ENCODE data around the gene NUP188.

Gene NUP188

GRCh38 chr9:128899566-128900322 lies 47.8 kb upstream of the NUP188 start:
- Histone ChIP-seq H3K27ac (replicated peaks) (peak overlapping the region; percentile 53), H3K4me3 (replicated peaks; ENCODE audit: insufficient read depth, low read length) (no peak overlapping the region), H3K27me3 (ENCODE audit: insufficient read depth, poor library complexity, severe bottlenecking) (no peaks in the 10 kb centered on the region)
- DNase-seq (ENCODE audit: low read depth in 1 of 2, low spot score in 1 of 2), result peak in 1 of 2 experiments; percentile 68
- TF ChIP-seq GABPA (IDR thresholded peaks at IDR 0.05; ENCODE audit: low read depth) (no peak), CTCF (IDR thresholded peaks at IDR 0.05; ENCODE audit: insufficient read depth, low read length) (no peak), SPI1 (IDR thresholded peaks at IDR 0.05; ENCODE audit: borderline replicate concordance, low read depth) (peak; percentile 95)

- Histone ChIP-seq H3K4me3 (replicated peaks; ENCODE audit: insufficient read depth, low read length) (no peak overlapping the region), H3K27me3 (ENCODE audit: insufficient read depth, poor library complexity, severe bottlenecking) (no peaks in the 10 kb centered on the region), H3K27ac (replicated peaks) (no peak overlapping the region; the same call in 1 of the 2 replicates)
- no peak for DNase-seq (ENCODE audit: low read depth in 1 of 2, low spot score in 1 of 2)
- TF ChIP-seq SPI1 (IDR thresholded peaks at IDR 0.05; ENCODE audit: borderline replicate concordance, low read depth) (no peak), REST (IDR thresholded peaks at IDR 0.05; ENCODE audit: insufficient replicate concordance, low read depth) (no peak), CTCF (IDR thresholded peaks at IDR 0.05; ENCODE audit: insufficient read depth, low read length) (no peak), GABPA (IDR thresholded peaks at IDR 0.05; ENCODE audit: low read depth) (no peak), POLR2AphosphoS5 (IDR thresholded peaks at IDR 0.05; ENCODE audit: low read depth) (no peak)
Measured at GRCh38 chr9:128901379-128901778, 46.1 kb upstream of the NUP188 start.

GRCh38 chr9:128901822-128902221 lies 45.7 kb upstream of the NUP188 start:
- peak overlapping the region; percentile 57 for H3K27ac ChIP-seq (replicated peaks)
- TF ChIP-seq REST (IDR thresholded peaks at IDR 0.05; ENCODE audit: insufficient replicate concordance, low read depth), result no peak
- TF ChIP-seq POLR2AphosphoS5 (IDR thresholded peaks at IDR 0.05; ENCODE audit: low read depth), result no peak
- no peak for TF ChIP-seq CTCF (IDR thresholded peaks at IDR 0.05; ENCODE audit: insufficient read depth, low read length)
- no peak for TF ChIP-seq SPI1 (IDR thresholded peaks at IDR 0.05; ENCODE audit: borderline replicate concordance, low read depth)
- TF ChIP-seq GABPA (IDR thresholded peaks at IDR 0.05; ENCODE audit: low read depth), result no peak
- H3K4me3 ChIP-seq (replicated peaks; ENCODE audit: insufficient read depth, low read length), result no peak overlapping the region
- DNase-seq (ENCODE audit: low read depth in 1 of 2, low spot score in 1 of 2), result no peak
- H3K27me3 ChIP-seq (ENCODE audit: insufficient read depth, poor library complexity, severe bottlenecking), result no peaks in the 10 kb centered on the region
